Stimulated activated CD8-positive, alpha-beta memory T cell treated with anti-CD3 and anti-CD28 coated beads, Interleukin-2, amount 100 ng/mL, for 1 hour (primary cell): ENCODE results near the gene RS1.

ENCODE experiments used
- DNase-seq, 2 donors: peaks; one replicate each; pipeline ENCODE4 v3.0.0-alpha.2; 2020; ENCODE audit warnings: low read depth in 2 of 2

Gene RS1

GRCh38 chrX:18672008-18672407, at the start of gene RS1:
Gene RS1 (minus strand): TSS chrX:18672108. CDS start chrX:18672068, 40 bp downstream.
- DNase-seq: no peak

GRCh38 chrX:18719852-18720251, 47.9 kb upstream of the RS1 start:
- no peak for DNase-seq

- DNase-seq: no peak
Measured at GRCh38 chrX:18714910-18715309, 43.0 kb upstream of the RS1 start.

- DNase-seq: no peak
Measured at GRCh38 chrX:18709833-18710232, 37.9 kb upstream of the RS1 start.

- DNase-seq: no peak
Measured at GRCh38 chrX:18707426-18708049, 35.6 kb upstream of the RS1 start, which contains the start of gene PPEF1. Gene PPEF1 (plus strand): TSS chrX:18707645. CDS start chrX:18707781, 136 bp downstream.

- no peak for DNase-seq
Measured at GRCh38 chrX:18702362-18703195, 30.7 kb upstream of the RS1 start.

- DNase-seq: no peak
Measured at GRCh38 chrX:18701621-18702361, 29.9 kb upstream of the RS1 start.

GRCh38 chrX:18698737-18699650, 27.1 kb upstream of the RS1 start:
- no peak for DNase-seq

GRCh38 chrX:18696653-18697052, 24.7 kb upstream of the RS1 start:
- DNase-seq: no peak

- no peak for DNase-seq
Measured at GRCh38 chrX:18692541-18692940, 20.6 kb upstream of the RS1 start.

- DNase-seq: no peak
Measured at GRCh38 chrX:18691431-18691830, 19.5 kb upstream of the RS1 start.

GRCh38 chrX:18687856-18688495, 16.1 kb upstream of the RS1 start:
- no peak for DNase-seq

GRCh38 chrX:18682979-18683387, 11.1 kb upstream of the RS1 start:
- no peak for DNase-seq

GRCh38 chrX:18681996-18682395, 10.1 kb upstream of the RS1 start:
- DNase-seq: no peak

GRCh38 chrX:18677161-18677869, 5.4 kb upstream of the RS1 start:
- DNase-seq: no peak

- no peak for DNase-seq
Measured at GRCh38 chrX:18676470-18676869, 4.6 kb upstream of the RS1 start.

GRCh38 chrX:18676050-18676449, 4.1 kb upstream of the RS1 start:
- no peak for DNase-seq

- DNase-seq: peak; percentile 47 to 57
Measured at GRCh38 chrX:18674788-18675735, 3.2 kb upstream of the RS1 start.

- DNase-seq: no peak
Measured at GRCh38 chrX:18674417-18674787, 2.5 kb upstream of the RS1 start.
